IMR-90 (cell line): Measurements from ENCODE around the gene NRP2. TPM values are rescaled to one million over a fixed set of nuclear protein-coding genes. Genes with fewer than 3 reads are reported as not detected.

ENCODE experiments used
- ATAC-seq: fragments of 200-7000 bp; cut with Tn5 transposase; 2 replicates; pipeline ENCODE4 v1.9.1; 2020; ENCODE audit warnings: low read depth, mild to moderate bottlenecking, moderate library complexity
- BruUV-seq: library from RNA; stranded (reverse); fragments of 400-500 nt; replicated peaks from 2 replicates; lab custom pipeline; 2021; lab: Mats Ljungman, UMichigan
- CTCF ChIA-PET: fragments of 300-600 bp; formaldehyde crosslinking; extraction: SDS; loops from one replicate; lab custom pipeline; 2021; ENCODE audit warnings: antibody characterized with exemption; lab: Yijun Ruan, JAX
- POLR2A ChIA-PET: fragments of 300-600 bp; sonication (Branson Sonifier 250); formaldehyde crosslinking; loops from one replicate; lab custom pipeline; 2022; ENCODE audit warnings: antibody characterized with exemption; ENCODE audit not compliant: unreplicated experiment; lab: Charles Lee
- DNase-seq: peaks from one replicate; pipeline ENCODE4 v3.0.0; 2013
- H2AFZ ChIP-seq: replicated peaks from 2 replicates; pipeline ENCODE3; 2013; ENCODE audit warnings: low read length, mild to moderate bottlenecking; ENCODE audit not compliant: poor library complexity
- H2AK5ac ChIP-seq: 2 replicates; pipeline ENCODE4 v1.6.1; 2013; ENCODE audit warnings: low read depth, low read length, inconsistent platforms
- H2AK9ac ChIP-seq: replicated peaks from 2 replicates; pipeline ENCODE3; 2013; ENCODE audit warnings: mild to moderate bottlenecking, low read depth, low read length, moderate library complexity; ENCODE audit not compliant: poor library complexity
- H2BK120ac ChIP-seq: 2 replicates; pipeline ENCODE4 v1.6.1; 2013; ENCODE audit warnings: low read depth, low read length, inconsistent platforms
- H2BK15ac ChIP-seq: 3 replicates; pipeline ENCODE4 v1.6.1; 2013; ENCODE audit warnings: low read depth, low read length, inconsistent platforms
- H2BK20ac ChIP-seq: 2 replicates; pipeline ENCODE4 v1.6.1; 2013; ENCODE audit warnings: low read depth, mild to moderate bottlenecking, inconsistent platforms, low read length, moderate library complexity
- H2BK5ac ChIP-seq: 2 replicates; pipeline ENCODE4 v1.6.1; 2013; ENCODE audit warnings: mild to moderate bottlenecking, low read depth, low read length, inconsistent platforms; ENCODE audit not compliant: poor library complexity, severe bottlenecking
- H3K14ac ChIP-seq: replicated peaks from 2 replicates; pipeline ENCODE4 v1.6.1; 2013; ENCODE audit warnings: low read depth, low read length, inconsistent platforms
- H3K18ac ChIP-seq: 2 replicates; pipeline ENCODE4 v1.6.1; 2013; ENCODE audit warnings: low read depth, low read length, control low read depth
- H3K23ac ChIP-seq: 2 replicates; pipeline ENCODE4 v1.6.1; 2013; ENCODE audit warnings: low read depth, low read length, inconsistent platforms
- H3K27ac ChIP-seq: 2 replicates; pipeline ENCODE4 v1.5.1; 2013; ENCODE audit warnings: mild to moderate bottlenecking, control low read depth, low read length; ENCODE audit not compliant: insufficient read depth
- H3K27me3 ChIP-seq: 2 replicates; pipeline ENCODE4 v1.6.1; 2013; ENCODE audit warnings: low read length; ENCODE audit not compliant: control insufficient read depth, insufficient read depth
- H3K36me3 ChIP-seq: 2 replicates; pipeline ENCODE4 v1.6.1; 2013; ENCODE audit warnings: low read length, mixed read lengths; ENCODE audit not compliant: control insufficient read depth, insufficient read depth
- H3K4ac ChIP-seq: 2 replicates; pipeline ENCODE4 v1.6.1; 2013; ENCODE audit warnings: low read depth, low read length, inconsistent platforms
- H3K4me1 ChIP-seq: 2 replicates; pipeline ENCODE4 v1.6.1; 2013; ENCODE audit warnings: low read length, mixed read lengths; ENCODE audit not compliant: control insufficient read depth, insufficient read depth
- H3K4me2 ChIP-seq: 2 replicates; pipeline ENCODE4 v1.6.1; 2013; ENCODE audit warnings: low read depth, mild to moderate bottlenecking, control low read depth, low read length, moderate library complexity
- H3K4me3 ChIP-seq: 2 replicates; pipeline ENCODE4 v1.5.1; 2013; ENCODE audit warnings: low read depth, mild to moderate bottlenecking, control low read depth, low read length, moderate library complexity; ENCODE audit not compliant: insufficient read depth
- H3K56ac ChIP-seq: 2 replicates; pipeline ENCODE4 v1.6.1; 2013; ENCODE audit warnings: low read length, inconsistent platforms; ENCODE audit not compliant: insufficient read depth; ENCODE audit errors: extremely low read depth
- H3K79me1 ChIP-seq, 2 experiments: 2 replicates each; pipeline ENCODE4 v1.6.1; 2013; ENCODE audit warnings: low read length in 2 of 2, inconsistent platforms in 1 of 2, low read depth in 1 of 2
- H3K9ac ChIP-seq: 2 replicates; pipeline ENCODE4 v1.6.1; 2013; ENCODE audit warnings: low read depth, low read length, control low read depth
- H3K9me1 ChIP-seq: 2 replicates; pipeline ENCODE4 v1.6.1; 2013; ENCODE audit warnings: low read length, inconsistent platforms; ENCODE audit not compliant: insufficient read depth
- H3K9me3 ChIP-seq: 2 replicates; pipeline ENCODE4 v1.6.1; 2013; ENCODE audit warnings: low read length; ENCODE audit not compliant: control insufficient read depth, insufficient read depth
- H4K20me1 ChIP-seq: 2 replicates; pipeline ENCODE4 v1.6.1; 2013; ENCODE audit warnings: low read length, inconsistent platforms; ENCODE audit not compliant: insufficient read depth
- H4K5ac ChIP-seq: 2 replicates; pipeline ENCODE4 v1.6.1; 2013; ENCODE audit warnings: mild to moderate bottlenecking, low read depth, low read length, control low read depth
- H4K8ac ChIP-seq, 2 experiments: 2 replicates each; pipeline ENCODE4 v1.6.1; 2013; ENCODE audit warnings: low read depth in 2 of 2, low read length in 2 of 2, control low read depth in 1 of 2, inconsistent platforms in 1 of 2
- H4K91ac ChIP-seq: 2 replicates; pipeline ENCODE4 v1.6.1; 2013; ENCODE audit warnings: low read depth, low read length, inconsistent platforms; ENCODE audit not compliant: insufficient read depth
- CHD1 ChIP-seq: IDR thresholded peaks from 2 replicates; pipeline ENCODE4 v1.6.1; 2012; ENCODE audit warnings: low read depth, low read length, improper control_type of control experiment
- MAFK ChIP-seq: IDR thresholded peaks from 2 replicates; pipeline ENCODE4 v1.6.1; 2012; ENCODE audit warnings: low read depth, low read length, improper control_type of control experiment
- MAZ ChIP-seq: IDR thresholded peaks from 2 replicates; pipeline ENCODE4 v1.6.1; 2012; ENCODE audit warnings: low read depth, mild to moderate bottlenecking, low read length, improper control_type of control experiment, moderate library complexity, borderline replicate concordance
- MXI1 ChIP-seq: IDR thresholded peaks from 2 replicates; pipeline ENCODE4 v1.6.1; 2012; ENCODE audit warnings: low read depth, mild to moderate bottlenecking, low read length, moderate library complexity, borderline replicate concordance
- NFE2L2 ChIP-seq: fragments of 150-350 bp; IDR thresholded peaks from 2 replicates; pipeline ENCODE4 v1.6.1; 2016; ENCODE audit warnings: low read depth, mild to moderate bottlenecking, low read length
- POLR2A ChIP-seq: IDR thresholded peaks from 2 replicates; pipeline ENCODE4 v1.6.1; 2012; ENCODE audit warnings: mild to moderate bottlenecking, low read depth, low read length
- RAD21 ChIP-seq: IDR thresholded peaks from 2 replicates; pipeline ENCODE4 v1.6.1; 2012; ENCODE audit warnings: low read length, improper control_type of control experiment
- RFX5 ChIP-seq: IDR thresholded peaks from 2 replicates; pipeline ENCODE4 v1.8.0; 2012; ENCODE audit warnings: low read depth, mild to moderate bottlenecking, low read length, moderate library complexity
- SMC3 ChIP-seq: fragments of 150-350 bp; IDR thresholded peaks from 2 replicates; pipeline ENCODE4 v1.6.1; 2016; ENCODE audit warnings: low read depth, mild to moderate bottlenecking, antibody characterized with exemption, low read length, moderate library complexity
- WGBS, 2 experiments: methylation state at CpG; one replicate each; pipeline versions ENCODE4 v1.1.5 to v1.1.7; 2013; ENCODE audit warnings: missing lambda C conversion rate in 2 of 2; ENCODE audit not compliant: insufficient read length in 1 of 2; ENCODE audit errors: extremely low coverage in 2 of 2; 5-methylcytosine and 5-hydroxymethylcytosine counted together
- dilution Hi-C: fragments of 300-500 bp; cut with HindIII; formaldehyde crosslinking; loops from one replicate; pipeline ENCODE4 v1.14.3; 2018; ENCODE audit warnings: low sequenced_read_pairs; ENCODE audit not compliant: unreplicated experiment
- in situ Hi-C: fragments of 300-500 bp; cut with MboI; formaldehyde crosslinking; loops from 3 replicates; pipeline ENCODE4 v1.14.3; 2019; ENCODE audit warnings: low sequenced_read_pairs, inconsistent platforms, mixed read lengths
- intact Hi-C: fragments of 100-400 bp; cut with micrococcal nuclease; formaldehyde crosslinking; loops from 2 replicates; pipeline ENCODE4 v1.10.0; 2022
- polyA plus RNA-seq, 3 experiments: library from polyadenylated mRNA; depleted of rRNA; stranded (reverse); fragments of >200 nt; gene quantifications; 2 replicates each; pipeline ENCODE4 v1.2.3, GENCODE V29; 2012; ENCODE audit warnings: low replicate concordance in 1 of 3
- total RNA-seq: library from RNA; depleted of rRNA; stranded (reverse); fragments of >200 nt; gene quantifications from 2 replicates; pipeline ENCODE4 v1.2.3, GENCODE V29; 2012
- TF ChIP-seq, protein P1 (sequence below): fragments of 150-350 bp; IDR thresholded peaks from 2 replicates; pipeline ENCODE4 v1.6.1; 2016; ENCODE audit warnings: low read depth, mild to moderate bottlenecking, low read length, moderate library complexity, borderline replicate concordance

NRP2 gene
- total and polyA plus RNA-seq, 2 of the 4 experiments (the other 2 are of a cell fraction), result 46.4 to 51.3 TPM

DNA sequence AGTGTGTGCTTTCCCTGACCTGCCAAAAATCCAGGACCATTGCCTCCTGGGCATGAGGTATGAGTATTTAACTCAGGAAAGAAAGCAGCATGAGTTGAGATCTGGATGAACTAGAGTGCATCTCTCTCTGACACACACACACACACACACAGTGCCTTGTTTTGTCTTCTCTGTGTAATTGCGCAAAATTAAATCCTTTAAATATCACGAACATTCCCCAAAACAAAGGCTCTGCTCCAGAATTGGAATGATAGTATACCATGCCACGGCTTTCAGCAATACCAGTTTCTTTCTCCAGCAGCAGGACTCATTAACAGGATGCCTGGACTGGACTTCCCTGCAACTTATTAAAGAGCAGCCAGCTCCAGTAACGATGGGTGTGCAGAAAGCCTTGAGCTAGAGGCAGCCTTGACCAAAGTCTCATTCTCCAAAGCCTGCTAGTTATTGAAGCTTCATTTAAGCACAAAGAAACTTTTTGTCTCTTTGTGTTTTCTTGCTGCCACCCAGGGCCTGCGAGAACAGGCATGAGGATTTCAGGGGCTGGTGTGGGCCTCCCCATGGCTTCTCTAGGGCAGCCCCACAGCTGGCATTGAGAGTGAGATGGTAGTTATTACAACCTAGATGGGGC, 101.7 kb downstream of the NRP2 start:
- POLR2A ChIA-PET, result no interaction called here
- Histone ChIP-seq H4K5ac (no peak overlapping the region), H3K56ac (no peak overlapping the region), H3K4me1 (peaks cover 12% of the 10 kb centered on the region), H2AK9ac (no peak overlapping the region), H2BK5ac (no peak overlapping the region), H4K20me1 (no peaks in the 10 kb centered on the region), H2BK20ac (no peak overlapping the region), H2BK15ac (no peak overlapping the region), H3K79me1 (no peaks in the 10 kb centered on the region), H3K27me3 (no peaks in the 10 kb centered on the region), H3K4ac (no peak overlapping the region), H3K14ac (no peak overlapping the region), H2AFZ (no peak overlapping the region), H3K36me3 (peaks cover 1% of the 10 kb centered on the region; the same call in 1 of the 2 replicates), H2BK120ac (no peak overlapping the region), H3K18ac (no peak overlapping the region; the same call in 1 of the 2 replicates), H3K27ac (no peak overlapping the region), H3K9ac (no peak overlapping the region), H3K9me1 (no peaks in the 10 kb centered on the region), H3K4me2 (no peak overlapping the region), H3K4me3 (no peak overlapping the region), H4K91ac (no peak overlapping the region), H3K23ac (no peak overlapping the region), H3K9me3 (no peaks in the 10 kb centered on the region), H2AK5ac (no peak overlapping the region), H4K8ac (no peak overlapping the region)
- ATAC-seq (no peak), DNase-seq (no peak)
- BruUV-seq, result no TSS peak
- intact Hi-C loops, result no loop called here
- no peak for TF ChIP-seq MAZ
- no peak for TF ChIP-seq CHD1
- no peak for TF ChIP-seq POLR2A
- TF ChIP-seq RFX5, result no peak
- TF ChIP-seq, protein P1, sequence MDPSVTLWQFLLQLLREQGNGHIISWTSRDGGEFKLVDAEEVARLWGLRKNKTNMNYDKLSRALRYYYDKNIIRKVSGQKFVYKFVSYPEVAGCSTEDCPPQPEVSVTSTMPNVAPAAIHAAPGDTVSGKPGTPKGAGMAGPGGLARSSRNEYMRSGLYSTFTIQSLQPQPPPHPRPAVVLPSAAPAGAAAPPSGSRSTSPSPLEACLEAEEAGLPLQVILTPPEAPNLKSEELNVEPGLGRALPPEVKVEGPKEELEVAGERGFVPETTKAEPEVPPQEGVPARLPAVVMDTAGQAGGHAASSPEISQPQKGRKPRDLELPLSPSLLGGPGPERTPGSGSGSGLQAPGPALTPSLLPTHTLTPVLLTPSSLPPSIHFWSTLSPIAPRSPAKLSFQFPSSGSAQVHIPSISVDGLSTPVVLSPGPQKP, result no peak
- TF ChIP-seq MXI1, result no peak
- no peak for TF ChIP-seq RAD21
- no peak for TF ChIP-seq NFE2L2
- no peak for TF ChIP-seq MAFK
- TF ChIP-seq SMC3, result no peak
- WGBS, 2 experiments, result 72% methylated on average over 4 of the region's 5 CpGs; no CpG with 5 or more reads in 1 of the 2 experiments
- in situ Hi-C loops, result no loop called here
- dilution Hi-C loops, result no loop called here
- CTCF ChIA-PET, result no interaction called here
